SU-DHL-6 (cell line): ENCODE data around the gene GRIK5.

Experiments used
- H2AFZ ChIP-seq: fragments of 200-600 bp; sonication (generic); 2 replicates; pipeline ENCODE4 v1.6.1; 2014; ENCODE audit warnings: low read depth, mild to moderate bottlenecking, moderate library complexity, mixed read lengths, antibody characterized with exemption, low read length; ENCODE audit not compliant: severe bottlenecking
- H3F3A ChIP-seq: fragments of 200-600 bp; shearing (Covaris generic); 2 replicates; pipeline ENCODE4 v1.6.0; 2016; ENCODE audit warnings: antibody characterized with exemption, mild to moderate bottlenecking; ENCODE audit not compliant: insufficient read depth
- H3K27ac ChIP-seq: fragments of 200-600 bp; sonication (generic); 2 replicates; pipeline ENCODE4 v1.5.1; 2016; ENCODE audit warnings: low read depth, mild to moderate bottlenecking, low read length, moderate library complexity, mixed read lengths
- H3K27me3 ChIP-seq: fragments of 200-600 bp; sonication (generic), shearing (Covaris generic); 2 replicates; pipeline ENCODE4 v1.6.0; 2014; ENCODE audit warnings: mild to moderate bottlenecking, low read length
- H3K36me3 ChIP-seq: fragments of 200-600 bp; sonication (generic); 2 replicates; pipeline ENCODE4 v1.6.1; 2014; ENCODE audit warnings: mild to moderate bottlenecking, low read length, mixed read lengths
- H3K4me2 ChIP-seq: fragments of 300-600, 200-600 bp; shearing (Covaris generic), sonication (generic); 2 replicates; pipeline ENCODE4 v1.6.0; 2014; ENCODE audit warnings: low read length, low read depth, mild to moderate bottlenecking; ENCODE audit not compliant: poor library complexity, severe bottlenecking
- H3K4me3 ChIP-seq: fragments of 200-600 bp; sonication (generic); 2 replicates; pipeline ENCODE4 v1.5.1; 2014; ENCODE audit warnings: antibody characterized with exemption, low read length, mild to moderate bottlenecking, mixed read lengths; ENCODE audit not compliant: insufficient read depth, poor library complexity, severe bottlenecking
- H3K79me2 ChIP-seq: fragments of 200-600 bp; sonication (generic); 2 replicates; pipeline ENCODE4 v1.6.1; 2014; ENCODE audit warnings: mild to moderate bottlenecking, low read length, moderate library complexity; ENCODE audit not compliant: insufficient read depth
- H3K9ac ChIP-seq: fragments of 200-600 bp; sonication (generic); 2 replicates; pipeline ENCODE4 v1.7.0; 2014; ENCODE audit warnings: mild to moderate bottlenecking, low read length
- H3K9me2 ChIP-seq: fragments of 200-600 bp; sonication (generic); replicated peaks from 2 replicates; pipeline ENCODE4 v1.6.1; 2014; ENCODE audit warnings: low read length; ENCODE audit not compliant: insufficient read depth
- H3K9me3 ChIP-seq: fragments of 200-600 bp; sonication (generic); 2 replicates; pipeline ENCODE4 v1.6.1; 2014; ENCODE audit warnings: low read length, mixed read lengths; ENCODE audit not compliant: insufficient read depth
- H4K20me1 ChIP-seq: fragments of 200-600 bp; sonication (generic); 2 replicates; pipeline ENCODE4 v1.6.1; 2014; ENCODE audit warnings: low read depth, mild to moderate bottlenecking, antibody characterized with exemption, low read length, moderate library complexity, mixed read lengths
- EZH2phosphoT487 ChIP-seq: fragments of 200-600 bp; sonication (generic), shearing (Covaris generic); conservative IDR thresholded peaks from 2 replicates; pipeline ENCODE4 v1.6.1; 2018; ENCODE audit warnings: mild to moderate bottlenecking, antibody characterized with exemption, low read length, moderate library complexity, mixed read lengths
- TF ChIP-seq, protein P1 (sequence below): fragments of 200-600 bp; sonication (generic); IDR thresholded peaks from one replicate; pipeline ENCODE4 v1.5.1; 2017; ENCODE audit warnings: antibody characterized with exemption, mild to moderate bottlenecking, low read length, moderate library complexity; ENCODE audit not compliant: insufficient read depth, poor library complexity, severe bottlenecking

Gene GRIK5

DNA sequence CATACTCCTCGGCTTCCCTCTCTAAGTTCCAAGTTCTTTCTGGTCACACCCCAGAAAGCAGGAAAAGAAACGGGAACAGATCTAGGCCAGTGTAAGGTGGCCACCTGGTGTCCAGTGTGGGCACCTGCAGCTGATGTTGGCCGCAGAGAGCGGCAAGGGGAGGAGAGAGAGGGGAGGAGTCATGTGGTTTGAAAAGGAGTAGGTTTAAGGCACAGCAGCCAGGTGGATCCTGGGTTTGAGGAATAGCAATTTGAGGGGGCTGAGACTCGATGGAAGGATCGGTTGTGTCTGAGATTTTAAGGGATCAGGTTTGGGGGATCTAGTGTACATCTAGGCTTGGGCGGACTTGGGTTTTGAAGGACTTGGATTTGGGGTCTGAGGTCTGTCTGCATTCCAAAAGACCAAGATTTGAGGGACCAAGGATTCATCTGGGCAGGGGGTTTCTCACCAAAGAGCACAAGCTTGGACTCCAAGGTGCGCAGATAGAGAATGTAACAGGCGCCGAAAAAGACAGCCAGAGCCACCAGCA, 112.1 kb downstream of the GRIK5 start:
- Histone ChIP-seq H3K79me2 (no peaks in the 10 kb centered on the region; the same call in 1 of the 2 replicates), H3K27ac (peak overlapping the region; percentile 72), H3K4me3 (peak overlapping the region; percentile 99), H3K9me3 (no peaks in the 10 kb centered on the region), H3K27me3 (no peaks in the 10 kb centered on the region), H3K9me2 (no peaks in the 10 kb centered on the region), H2AFZ (no peak overlapping the region), H3K36me3 (no peaks in the 10 kb centered on the region), H3K9ac (peak overlapping the region; percentile 97), H3K4me2 (peak overlapping the region; percentile 85), H3F3A (peaks cover 21% of the 10 kb centered on the region), H4K20me1 (no peaks in the 10 kb centered on the region)
- TF ChIP-seq EZH2phosphoT487, result no peak
- TF ChIP-seq, protein P1, sequence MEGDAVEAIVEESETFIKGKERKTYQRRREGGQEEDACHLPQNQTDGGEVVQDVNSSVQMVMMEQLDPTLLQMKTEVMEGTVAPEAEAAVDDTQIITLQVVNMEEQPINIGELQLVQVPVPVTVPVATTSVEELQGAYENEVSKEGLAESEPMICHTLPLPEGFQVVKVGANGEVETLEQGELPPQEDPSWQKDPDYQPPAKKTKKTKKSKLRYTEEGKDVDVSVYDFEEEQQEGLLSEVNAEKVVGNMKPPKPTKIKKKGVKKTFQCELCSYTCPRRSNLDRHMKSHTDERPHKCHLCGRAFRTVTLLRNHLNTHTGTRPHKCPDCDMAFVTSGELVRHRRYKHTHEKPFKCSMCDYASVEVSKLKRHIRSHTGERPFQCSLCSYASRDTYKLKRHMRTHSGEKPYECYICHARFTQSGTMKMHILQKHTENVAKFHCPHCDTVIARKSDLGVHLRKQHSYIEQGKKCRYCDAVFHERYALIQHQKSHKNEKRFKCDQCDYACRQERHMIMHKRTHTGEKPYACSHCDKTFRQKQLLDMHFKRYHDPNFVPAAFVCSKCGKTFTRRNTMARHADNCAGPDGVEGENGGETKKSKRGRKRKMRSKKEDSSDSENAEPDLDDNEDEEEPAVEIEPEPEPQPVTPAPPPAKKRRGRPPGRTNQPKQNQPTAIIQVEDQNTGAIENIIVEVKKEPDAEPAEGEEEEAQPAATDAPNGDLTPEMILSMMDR, result peak; percentile 90

DNA sequence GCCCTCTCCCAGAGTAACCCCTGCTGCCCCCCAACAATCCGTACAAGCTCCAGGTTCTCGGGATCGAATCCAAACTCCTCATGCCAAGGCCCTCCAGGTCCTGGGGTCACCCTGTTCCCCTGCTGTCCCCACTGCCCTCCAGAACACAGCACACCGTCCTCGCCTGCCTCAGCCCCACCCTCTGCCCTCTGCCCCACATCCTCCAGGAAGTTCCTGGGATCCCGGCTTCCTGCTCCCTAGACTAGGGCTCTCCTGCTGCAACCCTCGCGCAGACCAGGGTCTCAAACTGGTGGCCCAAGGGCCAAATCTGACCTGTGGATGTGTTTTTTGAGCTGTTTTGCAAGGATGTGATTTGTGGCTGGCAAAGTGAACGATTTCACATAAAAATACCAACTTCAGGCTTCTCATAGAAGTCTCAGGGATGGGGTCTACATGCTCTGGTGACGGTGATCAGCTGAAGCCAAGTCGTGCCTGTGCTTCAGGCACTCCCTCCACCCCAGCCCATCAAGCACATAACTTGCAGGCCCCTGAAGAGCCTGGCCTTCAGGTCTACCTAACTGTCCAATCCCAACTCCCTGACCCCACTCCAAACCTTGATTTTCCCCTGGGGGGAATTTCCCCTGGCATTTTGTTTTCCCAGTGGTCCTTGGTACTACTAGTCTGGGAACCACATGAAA, 112.7 kb downstream of the GRIK5 start:
- H3K9ac ChIP-seq, result peak overlapping the region; percentile 97
- peak overlapping the region; percentile 72 for H3K27ac ChIP-seq
- peak overlapping the region; percentile 85 for H3K4me2 ChIP-seq
- H3K4me3 ChIP-seq, result peak overlapping the region; percentile 99
- H4K20me1 ChIP-seq, result no peaks in the 10 kb centered on the region
- H3K36me3 ChIP-seq, result no peaks in the 10 kb centered on the region
- no peaks in the 10 kb centered on the region for H3K27me3 ChIP-seq
- H3F3A ChIP-seq, result peaks cover 21% of the 10 kb centered on the region
- H3K9me2 ChIP-seq, result no peaks in the 10 kb centered on the region
- no peaks in the 10 kb centered on the region for H3K9me3 ChIP-seq
- TF ChIP-seq, protein P1, result no peak
- no peak for TF ChIP-seq EZH2phosphoT487
- H2AFZ ChIP-seq, result no peak overlapping the region
- H3K79me2 ChIP-seq, result no peaks in the 10 kb centered on the region; the same call in 1 of the 2 replicates

DNA sequence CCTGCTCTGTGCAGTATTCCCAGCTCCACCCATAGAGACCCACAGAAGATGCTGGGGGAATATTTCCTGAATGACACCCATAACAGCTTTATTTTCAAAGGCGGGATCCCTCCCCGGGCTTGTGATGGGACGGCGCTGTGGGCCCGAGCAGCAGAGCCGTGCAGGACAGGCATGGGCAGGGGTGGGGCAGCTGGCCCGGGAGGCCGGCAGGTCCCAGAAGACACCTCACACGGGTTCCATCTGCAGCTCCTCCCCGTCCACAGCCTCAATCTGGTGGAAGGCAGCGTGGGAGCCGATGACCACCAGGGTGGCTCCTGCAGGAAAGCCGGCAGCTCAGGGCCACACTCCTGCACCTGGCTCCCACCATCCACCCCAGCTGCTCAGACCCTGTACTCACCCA, 113.4 kb downstream of the GRIK5 start:
- H3K9ac ChIP-seq, result no peak overlapping the region

More for the DNA sequence above, 113.4 kb downstream of the GRIK5 start:
- Histone ChIP-seq H3K27me3 (no peaks in the 10 kb centered on the region), H3K36me3 (no peaks in the 10 kb centered on the region), H3K9me3 (no peaks in the 10 kb centered on the region), H3K4me3 (no peak overlapping the region), H3F3A (peaks cover 21% of the 10 kb centered on the region), H4K20me1 (no peaks in the 10 kb centered on the region), H3K9me2 (no peaks in the 10 kb centered on the region), H3K79me2 (no peaks in the 10 kb centered on the region; the same call in 1 of the 2 replicates), H3K27ac (0 out of 2 replicates have a peak overlapping the region, but pooled peaks have one; percentile 28), H2AFZ (no peak overlapping the region), H3K4me2 (no peak overlapping the region)
- TF ChIP-seq, protein P1, result no peak
- no peak for TF ChIP-seq EZH2phosphoT487
